Keratinocyte (primary cell): Measurements from ENCODE around the gene RRP8. TPM values are rescaled to one million over a fixed set of nuclear protein-coding genes. Genes with fewer than 3 reads are reported as not detected.

Source experiments
- DNase-seq: peaks from one replicate; pipeline ENCODE4 v3.0.0-alpha.2; 2011; ENCODE audit warnings: low read depth, missing footprints, low spot score
- FAIRE-seq: peaks from 2 replicates; lab custom pipeline; 2011; peaks lifted over from hg19 to GRCh38; lab: Jason Lieb, UNC
- H2AFZ ChIP-seq: 2 replicates; pipeline ENCODE4 v1.6.0; 2012; ENCODE audit warnings: low read length, control low read depth, inconsistent platforms; ENCODE audit not compliant: control insufficient read depth
- H3K27ac ChIP-seq: 2 replicates; pipeline ENCODE4 v1.5.1; 2011; ENCODE audit warnings: low read length; ENCODE audit not compliant: control insufficient read depth, insufficient read depth
- H3K27me3 ChIP-seq: 3 replicates; pipeline ENCODE4 v1.6.0; 2011; ENCODE audit warnings: low read length; ENCODE audit not compliant: control insufficient read depth, insufficient read depth; ENCODE audit errors: extremely low read depth
- H3K36me3 ChIP-seq, 2 experiments: 2 replicates in 1 of 2; 3 replicates in 1 of 2; pipeline ENCODE4 v1.5.1; 2011; ENCODE audit warnings: low read length in 2 of 2, mild to moderate bottlenecking in 1 of 2; ENCODE audit not compliant: control insufficient read depth in 2 of 2, insufficient read depth in 2 of 2; ENCODE audit errors: extremely low read depth in 1 of 2
- H3K4me1 ChIP-seq: 3 replicates; pipeline ENCODE4 v1.5.1; 2011; ENCODE audit warnings: low read length; ENCODE audit not compliant: control insufficient read depth, insufficient read depth; ENCODE audit errors: extremely low read depth
- H3K4me2 ChIP-seq: 3 replicates; pipeline ENCODE4 v1.6.0; 2011; ENCODE audit warnings: low read depth, low read length; ENCODE audit not compliant: control insufficient read depth, insufficient read depth; ENCODE audit errors: extremely low read depth
- H3K4me3 ChIP-seq, 3 experiments: fragments of 200-600 bp in 1 of 3; sonication (generic) in 1 of 3; 2 replicates in 2 of 3; 3 replicates in 1 of 3; pipeline ENCODE4 v1.5.1; 2011 to 2016; ENCODE audit warnings: low read length in 3 of 3, mild to moderate bottlenecking in 3 of 3, control low read depth in 2 of 3, inconsistent platforms in 1 of 3, low read depth in 1 of 3, mixed read lengths in 1 of 3, mixed run types in 1 of 3, moderate library complexity in 1 of 3; ENCODE audit not compliant: control insufficient read depth in 2 of 3, insufficient read depth in 2 of 3; ENCODE audit errors: extremely low read depth in 1 of 3
- H3K79me2 ChIP-seq: 2 replicates; pipeline ENCODE4 v1.6.0; 2012; ENCODE audit warnings: low read length; ENCODE audit not compliant: control insufficient read depth, insufficient read depth
- H3K9ac ChIP-seq: 3 replicates; pipeline ENCODE4 v1.6.0; 2011; ENCODE audit warnings: low read length; ENCODE audit not compliant: control insufficient read depth, insufficient read depth; ENCODE audit errors: extremely low read depth
- H3K9me1 ChIP-seq: 3 replicates; pipeline ENCODE4 v1.6.0; 2011; ENCODE audit warnings: low read length; ENCODE audit not compliant: control insufficient read depth, insufficient read depth; ENCODE audit errors: extremely low read depth
- H3K9me3 ChIP-seq: 2 replicates; pipeline ENCODE4 v1.5.1; 2012; ENCODE audit warnings: low read depth, low read length; ENCODE audit not compliant: control insufficient read depth
- H4K20me1 ChIP-seq: 3 replicates; pipeline ENCODE4 v1.6.0; 2011; ENCODE audit warnings: low read length; ENCODE audit not compliant: control insufficient read depth, insufficient read depth; ENCODE audit errors: extremely low read depth
- CTCF ChIP-seq, 3 experiments: IDR thresholded peaks in 1 of 3; conservative IDR thresholded peaks in 1 of 3; optimal IDR thresholded peaks in 1 of 3; 2 replicates in 2 of 3; 3 replicates in 1 of 3; pipeline versions ENCODE3 to v1.5.1; 2011; ENCODE audit warnings: low read length in 3 of 3, mild to moderate bottlenecking in 3 of 3, moderate library complexity in 2 of 3, control low read depth in 1 of 3, inconsistent platforms in 1 of 3; ENCODE audit not compliant: insufficient read depth in 2 of 3; ENCODE audit errors: extremely low read depth in 1 of 3
- EZH2 ChIP-seq: IDR thresholded peaks from one replicate; pipeline ENCODE4 v1.6.1; 2012; ENCODE audit warnings: inconsistent platforms, mild to moderate bottlenecking, low read length, moderate library complexity
- dilution Hi-C: fragments of 300-500 bp; cut with MboI; formaldehyde crosslinking; loops from one replicate; pipeline ENCODE4 v1.7.0; 2020; ENCODE audit warnings: low sequenced_read_pairs; ENCODE audit not compliant: extremely low pct_ligation_motif_present
- polyA plus RNA-seq, 5 experiments: library from polyadenylated mRNA; depleted of rRNA in 3 of 5; stranded (reverse) in 3 of 5; stranded (forward) in 1 of 5; unstranded in 1 of 5; fragments of >200 nt; gene quantifications; 1 replicate in 1 of 5; 2 replicates in 3 of 5; 3 replicates in 1 of 5; pipeline versions ENCODE4 v1.2.1 to v1.2.3, GENCODE V29; 2011 to 2012; ENCODE audit warnings: missing spikeins in 2 of 5, low read depth in 1 of 5, low replicate concordance in 1 of 5

RRP8 gene
- polyA plus RNA-seq, 1 donor (not counting 4 experiments of a cell fraction or from before 2014, with no cell fraction given): 15.0 TPM

- no peaks in the 10 kb centered on the region for H3K4me1 ChIP-seq
- TF ChIP-seq EZH2: no peak
- no peak for TF ChIP-seq CTCF (optimal IDR thresholded peaks at IDR 0.05 in 1 of 3, IDR thresholded peaks at IDR 0.05 in 1 of 3, conservative IDR thresholded peaks at IDR 0.05 in 1 of 3; ENCODE audit: extremely low read depth in 1 of 3, insufficient read depth in 2 of 3, low read length in 3 of 3)
- H3K9me3 ChIP-seq: no peaks in the 10 kb centered on the region
- no peak overlapping the region for H3K9ac ChIP-seq
- dilution Hi-C loops: no loop called here
- no peak overlapping the region for H3K4me2 ChIP-seq
- H3K79me2 ChIP-seq: no peaks in the 10 kb centered on the region
- no peaks in the 10 kb centered on the region for H3K9me1 ChIP-seq
- FAIRE-seq (no peak), DNase-seq (no peak)
- H3K4me3 ChIP-seq: no peak overlapping the region
- H2AFZ ChIP-seq: no peak overlapping the region
- no peaks in the 10 kb centered on the region for H3K36me3 ChIP-seq
- H4K20me1 ChIP-seq: no peaks in the 10 kb centered on the region
- H3K27ac ChIP-seq: no peak overlapping the region
- peaks cover 44% of the 10 kb centered on the region for H3K27me3 ChIP-seq
Measured at GRCh38 chr11:6650104-6650503, 46.7 kb upstream of the RRP8 start.

- no peak for FAIRE-seq
- dilution Hi-C loops: no loop called here
Measured at GRCh38 chr11:6648501-6648900, 45.1 kb upstream of the RRP8 start.

More at GRCh38 chr11:6648501-6648900, 45.1 kb upstream of the RRP8 start:
- TF ChIP-seq EZH2 (no peak), CTCF (optimal IDR thresholded peaks at IDR 0.05 in 1 of 3, IDR thresholded peaks at IDR 0.05 in 1 of 3, conservative IDR thresholded peaks at IDR 0.05 in 1 of 3; ENCODE audit: extremely low read depth in 1 of 3, insufficient read depth in 2 of 3, low read length in 3 of 3) (no peak)
- Histone ChIP-seq H2AFZ (no peak overlapping the region), H3K4me3 (no peak overlapping the region), H3K4me2 (no peak overlapping the region), H3K27ac (no peak overlapping the region), H3K27me3 (peaks cover 28% of the 10 kb centered on the region), H3K36me3 (no peaks in the 10 kb centered on the region), H3K9me1 (no peaks in the 10 kb centered on the region), H3K9me3 (no peaks in the 10 kb centered on the region), H3K4me1 (no peaks in the 10 kb centered on the region), H4K20me1 (no peaks in the 10 kb centered on the region), H3K9ac (no peak overlapping the region), H3K79me2 (no peaks in the 10 kb centered on the region)
- DNase-seq: no peak
